ENCODE results near the gene ADPRM. TPM values are rescaled to one million over a fixed set of nuclear protein-coding genes. Genes with fewer than 3 reads are reported as not detected.

ADPRM gene
- total and polyA plus RNA-seq, 2 donors (not counting 1 experiment from before 2014, with no cell fraction given), result 11.3 to 17.0 TPM

GRCh38 chr17:10674704-10675103 is 22.7 kb upstream of the ADPRM start:
- Histone ChIP-seq H3K4me1 (ENCODE audit: control insufficient read depth, extremely low read depth, insufficient read depth, low read length) (no peaks in the 10 kb centered on the region), H4K20me1 (ENCODE audit: control insufficient read depth, extremely low read depth, insufficient read depth, low read length) (no peaks in the 10 kb centered on the region), H3K4me2 (ENCODE audit: extremely low read depth, insufficient read depth, low read length) (no peak overlapping the region), H3K4me3 (replicated peaks in 1 of 4; ENCODE audit: control extremely low read depth in 1 of 4, insufficient read depth in 1 of 4, low read depth in 3 of 4, low read length in 4 of 4) (no peak overlapping the region), H3K27ac (ENCODE audit: insufficient read depth, low read length) (no peak overlapping the region), H3K36me3 (ENCODE audit: control insufficient read depth, insufficient read depth, low read length) (peaks cover 2% of the 10 kb centered on the region), H2AFZ (ENCODE audit: low read length) (no peak overlapping the region), H3K9me3 (ENCODE audit: control insufficient read depth, insufficient read depth, low read depth, low read length) (no peaks in the 10 kb centered on the region), H3K9ac (ENCODE audit: insufficient read depth, low read length) (no peak overlapping the region), H3K79me2 (ENCODE audit: control insufficient read depth, insufficient read depth, low read length) (no peaks in the 10 kb centered on the region), H3K27me3 (ENCODE audit: control insufficient read depth, insufficient read depth, low read length) (no peaks in the 10 kb centered on the region)
- DNase-seq (ENCODE audit: low read depth in 2 of 2), result no peak
- no peak for TF ChIP-seq EZH2 (IDR thresholded peaks at IDR 0.05; ENCODE audit: low read length, missing control alignments)
- no peak for TF ChIP-seq CTCF (conservative IDR thresholded peaks at IDR 0.05 in 1 of 2, IDR thresholded peaks at IDR 0.05 in 1 of 2; ENCODE audit: low read depth in 1 of 2, low read length in 2 of 2)

GRCh38 chr17:10681866-10682446 is 15.4 kb upstream of the ADPRM start:
- no peak overlapping the region for H2AFZ ChIP-seq (ENCODE audit: low read length)

GRCh38 chr17:10683853-10684252 is 13.5 kb upstream of the ADPRM start:
- TF ChIP-seq EZH2 (IDR thresholded peaks at IDR 0.05; ENCODE audit: low read length, missing control alignments) (no peak), CTCF (conservative IDR thresholded peaks at IDR 0.05 in 1 of 2, IDR thresholded peaks at IDR 0.05 in 1 of 2; ENCODE audit: low read depth in 1 of 2, low read length in 2 of 2) (peak; percentile 23 to 48)
- Histone ChIP-seq H3K4me2 (ENCODE audit: extremely low read depth, insufficient read depth, low read length) (no peak overlapping the region), H3K36me3 (ENCODE audit: control insufficient read depth, insufficient read depth, low read length) (peaks cover 6% of the 10 kb centered on the region)

More at GRCh38 chr17:10681866-10682446, 15.4 kb upstream of the ADPRM start:
- DNase-seq (ENCODE audit: low read depth in 2 of 2), result peak; percentile 15 to 93
- no peak overlapping the region for H3K27ac ChIP-seq (ENCODE audit: insufficient read depth, low read length)
- no peak overlapping the region for H3K4me2 ChIP-seq (ENCODE audit: extremely low read depth, insufficient read depth, low read length)
- no peaks in the 10 kb centered on the region for H3K79me2 ChIP-seq (ENCODE audit: control insufficient read depth, insufficient read depth, low read length)
- no peaks in the 10 kb centered on the region for H4K20me1 ChIP-seq (ENCODE audit: control insufficient read depth, extremely low read depth, insufficient read depth, low read length)
- no peaks in the 10 kb centered on the region for H3K27me3 ChIP-seq (ENCODE audit: control insufficient read depth, insufficient read depth, low read length)
- no peak overlapping the region for H3K9ac ChIP-seq (ENCODE audit: insufficient read depth, low read length)
- H3K4me1 ChIP-seq (ENCODE audit: control insufficient read depth, extremely low read depth, insufficient read depth, low read length), result no peaks in the 10 kb centered on the region
- no peak overlapping the region for H3K4me3 ChIP-seq (replicated peaks in 1 of 4; ENCODE audit: control extremely low read depth in 1 of 4, insufficient read depth in 1 of 4, low read depth in 3 of 4, low read length in 4 of 4)
- no peak for TF ChIP-seq EZH2 (IDR thresholded peaks at IDR 0.05; ENCODE audit: low read length, missing control alignments)
- TF ChIP-seq CTCF (conservative IDR thresholded peaks at IDR 0.05 in 1 of 2, IDR thresholded peaks at IDR 0.05 in 1 of 2; ENCODE audit: low read depth in 1 of 2, low read length in 2 of 2), result no peak
- H3K36me3 ChIP-seq (ENCODE audit: control insufficient read depth, insufficient read depth, low read length), result peaks cover 7% of the 10 kb centered on the region
- no peaks in the 10 kb centered on the region for H3K9me3 ChIP-seq (ENCODE audit: control insufficient read depth, insufficient read depth, low read depth, low read length)

More at GRCh38 chr17:10683853-10684252, 13.5 kb upstream of the ADPRM start:
- Histone ChIP-seq H3K4me1 (ENCODE audit: control insufficient read depth, extremely low read depth, insufficient read depth, low read length) (no peaks in the 10 kb centered on the region), H3K27me3 (ENCODE audit: control insufficient read depth, insufficient read depth, low read length) (no peaks in the 10 kb centered on the region), H2AFZ (ENCODE audit: low read length) (no peak overlapping the region), H3K27ac (ENCODE audit: insufficient read depth, low read length) (no peak overlapping the region), H3K4me3 (replicated peaks in 1 of 4; ENCODE audit: control extremely low read depth in 1 of 4, insufficient read depth in 1 of 4, low read depth in 3 of 4, low read length in 4 of 4) (no peak overlapping the region), H4K20me1 (ENCODE audit: control insufficient read depth, extremely low read depth, insufficient read depth, low read length) (no peaks in the 10 kb centered on the region), H3K79me2 (ENCODE audit: control insufficient read depth, insufficient read depth, low read length) (no peaks in the 10 kb centered on the region), H3K9ac (ENCODE audit: insufficient read depth, low read length) (no peak overlapping the region), H3K9me3 (ENCODE audit: control insufficient read depth, insufficient read depth, low read depth, low read length) (no peaks in the 10 kb centered on the region)
- DNase-seq (ENCODE audit: low read depth in 2 of 2), result peak; percentile 26 to 51
